Panc1 (cell line): ENCODE data around the gene MCF2L2. TPM values are rescaled to one million over a fixed set of nuclear protein-coding genes. Genes with fewer than 3 reads are reported as not detected.
"Not testable (repeated sequence)": the region's sequence is repeated elsewhere in the genome, so short reads cannot be mapped to it uniquely, and the experiment has no call there.

Experiments used
- ATAC-seq: fragments of 200-7000 bp; cut with Tn5 transposase; 2 replicates; pipeline ENCODE4 v1.9.1; 2020; ENCODE audit warnings: mild to moderate bottlenecking, moderate library complexity
- BruUV-seq: library from RNA; stranded (reverse); fragments of 400-500 nt; replicated peaks from 2 replicates; lab custom pipeline; 2021; lab: Mats Ljungman, UMichigan
- CTCF ChIA-PET: fragments of 300-600 bp; sonication (Branson Sonifier 250); formaldehyde crosslinking; loops from one replicate; lab custom pipeline; 2022; ENCODE audit warnings: antibody characterized with exemption; lab: Charles Lee
- POLR2A ChIA-PET: fragments of 300-600 bp; sonication (Branson Sonifier 250); formaldehyde crosslinking; loops from one replicate; lab custom pipeline; 2022; ENCODE audit warnings: antibody characterized with exemption; lab: Charles Lee
- DNase-seq: peaks from one replicate; pipeline ENCODE4 v3.0.0-alpha.2; 2010; ENCODE audit warnings: low read depth, low spot score
- H3K27ac ChIP-seq: 2 replicates; pipeline ENCODE4 v1.5.1; 2011; ENCODE audit warnings: mild to moderate bottlenecking, low read length, inconsistent platforms
- H3K27me3 ChIP-seq: fragments of 200-500 bp; sonication (Bioruptor generic); 2 replicates; pipeline ENCODE4 v1.6.0; 2014; ENCODE audit warnings: low read length, inconsistent platforms; ENCODE audit not compliant: control insufficient read depth, insufficient read depth
- H3K36me3 ChIP-seq: fragments of 200-500 bp; sonication (Bioruptor generic); 2 replicates; pipeline ENCODE4 v1.5.1; 2014; ENCODE audit warnings: inconsistent platforms, mild to moderate bottlenecking, low read length, moderate library complexity; ENCODE audit not compliant: control insufficient read depth, insufficient read depth
- H3K4me1 ChIP-seq: 2 replicates; pipeline ENCODE4 v1.5.1; 2011; ENCODE audit warnings: inconsistent platforms, mild to moderate bottlenecking, low read length, moderate library complexity; ENCODE audit not compliant: control insufficient read depth, insufficient read depth
- H3K4me3 ChIP-seq, 2 experiments: 2 replicates each; pipeline ENCODE4 v1.5.1; 2011 to 2012; ENCODE audit warnings: low read depth in 2 of 2, low read length in 2 of 2, mild to moderate bottlenecking in 2 of 2, inconsistent platforms in 1 of 2, moderate library complexity in 1 of 2
- H3K9me3 ChIP-seq: fragments of 200-500 bp; sonication (Bioruptor generic); 2 replicates; pipeline ENCODE4 v1.5.1; 2014; ENCODE audit warnings: low read depth, mild to moderate bottlenecking, inconsistent platforms, low read length, moderate library complexity; ENCODE audit not compliant: control insufficient read depth, insufficient read depth
- POLR2AphosphoS5 ChIP-seq: IDR thresholded peaks from 2 replicates; pipeline ENCODE4 v1.6.1; 2012; ENCODE audit warnings: mild to moderate bottlenecking, low read depth, low read length, moderate library complexity
- TCF7L2 ChIP-seq: IDR thresholded peaks from 2 replicates; pipeline ENCODE4 v1.6.1; 2011; ENCODE audit warnings: mild to moderate bottlenecking, low read depth, low read length, inconsistent platforms
- in situ Hi-C: cut with HindIII; loops from 2 replicates; pipeline ENCODE4 v1.10.0; 2016; ENCODE audit warnings: low sequenced_read_pairs, low pct_unique_long_range_greater_than_20kb
- intact Hi-C: fragments of 100-400 bp; cut with micrococcal nuclease; formaldehyde crosslinking; loops from one replicate; pipeline ENCODE4 v1.10.0; 2022; ENCODE audit not compliant: unreplicated experiment
- total RNA-seq: library from RNA; stranded (reverse); gene quantifications from one replicate; pipeline ENCODE4 v1.2.1, GENCODE V29; 2021; ENCODE audit not compliant: unreplicated experiment
- TF ChIP-seq, protein P1 (sequence below): fragments of 450-650 bp; IDR thresholded peaks from 2 replicates; pipeline ENCODE4 v1.5.1; 2017; ENCODE audit warnings: mild to moderate bottlenecking
- TF ChIP-seq, protein P2 (sequence below), 2 experiments: IDR thresholded peaks; 2 replicates each; pipeline ENCODE4 v1.6.1; 2011 to 2012; ENCODE audit warnings: low read depth in 2 of 2, control low read depth in 1 of 2, low read length in 1 of 2, mild to moderate bottlenecking in 1 of 2, moderate library complexity in 1 of 2; ENCODE audit not compliant: insufficient read depth in 1 of 2

MCF2L2 gene
- total RNA-seq, 1 experiment from 2014 or later, result 1.0 TPM

DNA sequence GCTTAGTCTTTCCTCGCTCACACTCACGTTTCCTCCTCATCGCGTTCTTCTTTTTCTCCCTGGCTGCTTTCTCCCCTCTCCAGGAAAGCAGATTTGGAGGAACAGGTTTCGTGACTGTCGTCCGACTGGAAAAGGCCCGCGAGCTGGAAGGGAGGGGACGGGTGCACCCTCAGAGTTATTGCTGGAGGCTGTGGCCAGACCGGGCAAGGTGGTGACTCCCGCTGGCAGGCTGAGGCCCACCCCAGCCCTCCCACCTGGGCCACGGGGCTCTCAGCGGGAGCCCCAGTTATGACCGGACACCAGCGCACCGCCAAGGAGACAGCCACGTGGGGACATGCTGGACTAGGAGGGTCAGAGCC lies 248.9 kb downstream of the MCF2L2 start:
- H3K4me1 ChIP-seq, H3K36me3 ChIP-seq, BruUV-seq, in situ Hi-C loops, H3K9me3 ChIP-seq, H3K27me3 ChIP-seq, POLR2A ChIA-PET, DNase-seq, intact Hi-C loops, H3K27ac ChIP-seq: not testable (repeated sequence)
- TF ChIP-seq, protein P1, sequence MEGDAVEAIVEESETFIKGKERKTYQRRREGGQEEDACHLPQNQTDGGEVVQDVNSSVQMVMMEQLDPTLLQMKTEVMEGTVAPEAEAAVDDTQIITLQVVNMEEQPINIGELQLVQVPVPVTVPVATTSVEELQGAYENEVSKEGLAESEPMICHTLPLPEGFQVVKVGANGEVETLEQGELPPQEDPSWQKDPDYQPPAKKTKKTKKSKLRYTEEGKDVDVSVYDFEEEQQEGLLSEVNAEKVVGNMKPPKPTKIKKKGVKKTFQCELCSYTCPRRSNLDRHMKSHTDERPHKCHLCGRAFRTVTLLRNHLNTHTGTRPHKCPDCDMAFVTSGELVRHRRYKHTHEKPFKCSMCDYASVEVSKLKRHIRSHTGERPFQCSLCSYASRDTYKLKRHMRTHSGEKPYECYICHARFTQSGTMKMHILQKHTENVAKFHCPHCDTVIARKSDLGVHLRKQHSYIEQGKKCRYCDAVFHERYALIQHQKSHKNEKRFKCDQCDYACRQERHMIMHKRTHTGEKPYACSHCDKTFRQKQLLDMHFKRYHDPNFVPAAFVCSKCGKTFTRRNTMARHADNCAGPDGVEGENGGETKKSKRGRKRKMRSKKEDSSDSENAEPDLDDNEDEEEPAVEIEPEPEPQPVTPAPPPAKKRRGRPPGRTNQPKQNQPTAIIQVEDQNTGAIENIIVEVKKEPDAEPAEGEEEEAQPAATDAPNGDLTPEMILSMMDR, result peak; percentile 28; the same call in 1 of the 2 replicates
- CTCF ChIA-PET, result interaction anchor here (0.6 to 1.3 kb wide), 3 partner anchors 57 to 587 kb away, joined by 3 to 4 read pairs (median 3); no protein-coding TSS in a partner anchor
- peak; percentile 4; the same call in 1 of the 2 replicates for ATAC-seq
- H3K4me3 ChIP-seq, result peak overlapping the region; percentile 46 to 64; a peak in 3 of 4 replicates

DNA sequence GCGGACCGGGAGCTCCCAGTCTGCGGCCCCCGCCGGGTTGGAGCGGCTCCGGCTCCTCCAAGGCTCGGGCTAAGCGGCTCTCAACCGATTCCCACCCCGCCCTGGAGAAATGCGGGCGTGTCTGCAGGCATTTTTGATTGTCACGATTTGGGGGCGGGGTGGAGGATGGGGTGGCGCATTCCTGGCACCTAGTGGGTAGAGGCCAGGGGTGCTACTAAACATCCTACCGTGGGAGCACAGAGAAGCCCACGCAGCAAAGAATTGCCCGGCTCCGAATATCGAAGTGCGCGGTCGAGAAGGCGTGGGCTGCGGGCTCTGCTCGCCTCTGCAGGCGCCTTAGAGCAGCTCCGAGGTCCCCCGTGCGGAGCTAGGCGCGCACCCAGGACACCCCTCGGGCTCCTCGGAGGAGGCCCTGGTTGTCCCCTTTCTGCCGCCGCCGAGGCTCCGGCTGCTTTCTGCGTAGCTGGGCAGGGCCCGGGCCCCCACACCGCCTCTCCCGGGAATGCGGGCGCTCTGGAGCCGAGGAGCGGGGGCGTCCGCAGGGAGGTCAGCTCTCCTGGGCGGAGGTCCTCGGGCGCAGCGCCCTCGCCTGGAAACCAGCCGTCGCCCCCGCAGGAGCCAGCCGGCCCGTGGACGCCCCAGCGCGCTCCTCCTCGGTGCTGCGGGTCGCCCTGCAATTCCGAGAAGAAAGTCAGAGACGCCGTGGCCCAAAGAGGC lies 249.4 kb downstream of the MCF2L2 start:
- in situ Hi-C loops, result no loop called here
- POLR2A ChIA-PET, result no interaction called here
- ATAC-seq (peak; percentile 83), DNase-seq (no peak)
- intact Hi-C loops, result no loop called here
- H3K4me1 ChIP-seq, result no peaks in the 10 kb centered on the region
- TF ChIP-seq POLR2AphosphoS5, result no peak
- TF ChIP-seq, protein P1, result peak; percentile 75; the same call in 1 of the 2 replicates
- BruUV-seq, result no TSS peak
- no peak overlapping the region for H3K27ac ChIP-seq
- CTCF ChIA-PET, result interaction anchor here (1.1 to 1.3 kb wide), 2 partner anchors 56 to 587 kb away, joined by 3 to 4 read pairs; no protein-coding TSS in a partner anchor
- peaks cover 8% of the 10 kb centered on the region; the same call in 1 of the 2 replicates for H3K27me3 ChIP-seq
- H3K9me3 ChIP-seq, result no peaks in the 10 kb centered on the region
- peak overlapping the region; percentile 46 to 64 for H3K4me3 ChIP-seq
- no peaks in the 10 kb centered on the region for H3K36me3 ChIP-seq

DNA sequence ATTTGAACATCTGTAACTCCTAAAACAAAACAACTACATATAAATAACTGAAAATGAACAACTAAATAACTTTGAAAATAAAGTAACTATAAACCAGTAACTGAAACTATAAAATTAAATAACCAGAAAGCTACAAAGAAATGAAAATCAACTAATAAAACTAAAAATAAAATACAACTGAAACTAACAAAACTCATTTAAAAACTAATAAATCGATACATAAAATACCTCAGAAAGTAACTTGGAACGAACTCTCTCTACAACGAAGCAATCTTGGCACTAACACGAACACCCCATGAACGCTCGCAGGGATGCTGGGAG lies 249.9 kb downstream of the MCF2L2 start:
- no peak for TF ChIP-seq TCF7L2
- TF ChIP-seq, protein P2, sequence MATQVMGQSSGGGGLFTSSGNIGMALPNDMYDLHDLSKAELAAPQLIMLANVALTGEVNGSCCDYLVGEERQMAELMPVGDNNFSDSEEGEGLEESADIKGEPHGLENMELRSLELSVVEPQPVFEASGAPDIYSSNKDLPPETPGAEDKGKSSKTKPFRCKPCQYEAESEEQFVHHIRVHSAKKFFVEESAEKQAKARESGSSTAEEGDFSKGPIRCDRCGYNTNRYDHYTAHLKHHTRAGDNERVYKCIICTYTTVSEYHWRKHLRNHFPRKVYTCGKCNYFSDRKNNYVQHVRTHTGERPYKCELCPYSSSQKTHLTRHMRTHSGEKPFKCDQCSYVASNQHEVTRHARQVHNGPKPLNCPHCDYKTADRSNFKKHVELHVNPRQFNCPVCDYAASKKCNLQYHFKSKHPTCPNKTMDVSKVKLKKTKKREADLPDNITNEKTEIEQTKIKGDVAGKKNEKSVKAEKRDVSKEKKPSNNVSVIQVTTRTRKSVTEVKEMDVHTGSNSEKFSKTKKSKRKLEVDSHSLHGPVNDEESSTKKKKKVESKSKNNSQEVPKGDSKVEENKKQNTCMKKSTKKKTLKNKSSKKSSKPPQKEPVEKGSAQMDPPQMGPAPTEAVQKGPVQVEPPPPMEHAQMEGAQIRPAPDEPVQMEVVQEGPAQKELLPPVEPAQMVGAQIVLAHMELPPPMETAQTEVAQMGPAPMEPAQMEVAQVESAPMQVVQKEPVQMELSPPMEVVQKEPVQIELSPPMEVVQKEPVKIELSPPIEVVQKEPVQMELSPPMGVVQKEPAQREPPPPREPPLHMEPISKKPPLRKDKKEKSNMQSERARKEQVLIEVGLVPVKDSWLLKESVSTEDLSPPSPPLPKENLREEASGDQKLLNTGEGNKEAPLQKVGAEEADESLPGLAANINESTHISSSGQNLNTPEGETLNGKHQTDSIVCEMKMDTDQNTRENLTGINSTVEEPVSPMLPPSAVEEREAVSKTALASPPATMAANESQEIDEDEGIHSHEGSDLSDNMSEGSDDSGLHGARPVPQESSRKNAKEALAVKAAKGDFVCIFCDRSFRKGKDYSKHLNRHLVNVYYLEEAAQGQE (IDR thresholded peaks at IDR 0.05; ENCODE audit: insufficient read depth in 1 of 2, low read depth in 2 of 2, low read length in 1 of 2), result no peak
- TF ChIP-seq POLR2AphosphoS5, result no peak
- TF ChIP-seq, protein P1, result no peak
- CTCF ChIA-PET, result interaction anchor here (1.1 to 1.3 kb wide), 2 partner anchors 56 to 588 kb away, joined by 3 to 4 read pairs; no protein-coding TSS in a partner anchor
- H3K27ac ChIP-seq, result no peak overlapping the region
- H3K9me3 ChIP-seq, result no peaks in the 10 kb centered on the region
- DNase-seq, result no peak
- BruUV-seq, result no TSS peak
- peak overlapping the region; percentile 46 to 64 for H3K4me3 ChIP-seq
- H3K27me3 ChIP-seq, result peaks cover 8% of the 10 kb centered on the region; the same call in 1 of the 2 replicates
- intact Hi-C loops, result no loop called here
- POLR2A ChIA-PET, result no interaction called here
- no peaks in the 10 kb centered on the region for H3K36me3 ChIP-seq
- no peak for ATAC-seq
- in situ Hi-C loops, result no loop called here
- H3K4me1 ChIP-seq, result no peaks in the 10 kb centered on the region
